ENCODE measurements around the gene FGD4.

The FGD4 gene

DNA sequence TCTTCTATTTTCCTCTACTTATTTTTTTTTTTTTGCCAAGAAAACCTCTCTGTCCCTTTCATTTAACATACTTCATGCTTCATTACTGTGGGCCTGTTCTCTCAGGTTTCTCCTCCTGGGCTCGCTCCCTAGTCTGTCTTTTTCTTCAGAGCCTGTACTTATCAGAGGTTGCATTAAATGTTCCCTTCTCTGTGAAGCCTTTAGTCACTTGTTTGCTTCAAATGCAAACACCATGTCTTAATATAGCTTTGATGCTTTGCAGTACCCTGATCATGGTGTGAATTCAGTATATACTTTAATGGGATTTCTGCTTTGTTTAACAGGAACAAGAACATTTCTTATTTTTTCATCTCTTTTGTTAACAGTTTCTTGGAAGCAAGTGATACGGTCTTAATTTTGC lies 207.1 kb downstream of the FGD4 start:
- DNase-seq (ENCODE audit: low read depth in 2 of 2): no peak

DNA sequence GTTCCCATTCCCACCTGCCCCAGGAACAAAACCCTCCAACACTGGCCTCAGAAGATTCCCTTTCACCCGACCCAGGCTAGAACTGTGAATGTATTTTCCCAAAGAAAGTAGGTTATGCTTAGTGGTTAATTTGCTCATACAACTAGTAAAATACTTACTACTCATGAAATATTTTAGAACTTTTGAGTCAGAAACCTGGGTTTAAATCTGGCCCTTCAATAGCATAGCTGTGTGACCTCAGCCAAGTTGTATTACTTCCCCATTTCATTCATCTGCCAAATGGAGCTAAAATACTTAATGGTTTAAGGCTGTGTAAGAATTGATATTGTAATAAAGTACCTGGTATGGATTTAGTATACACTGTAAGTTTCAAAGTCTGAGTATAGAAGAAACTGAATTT lies 210.6 kb downstream of the FGD4 start:
- no peak for DNase-seq (ENCODE audit: low read depth in 2 of 2)

DNA sequence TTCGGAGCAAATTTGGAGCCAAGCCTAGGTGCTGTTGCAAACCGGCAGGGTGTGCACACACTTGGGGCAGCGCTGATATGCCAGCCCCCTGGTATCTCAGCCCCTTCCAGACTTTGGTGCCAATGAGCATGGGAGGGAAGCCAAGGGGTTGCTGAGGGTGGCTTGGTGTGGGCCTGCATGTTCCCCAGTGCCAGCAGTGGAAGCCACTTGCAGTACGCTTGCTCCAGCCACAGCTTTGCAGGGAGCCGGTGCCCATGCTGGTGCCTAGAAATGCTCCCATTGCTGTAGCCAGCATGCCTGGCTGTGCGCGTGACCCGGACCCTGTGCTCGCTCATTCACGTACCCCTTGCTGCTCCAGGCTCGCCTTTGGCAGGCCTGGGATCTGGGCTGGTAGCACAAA lies 212.6 kb downstream of the FGD4 start:
- no peak for DNase-seq (ENCODE audit: low read depth in 2 of 2)

- no peak for DNase-seq (ENCODE audit: low read depth in 2 of 2)
These were observed 213.6 kb downstream of the FGD4 start for GRCh38 chr12:32612658-32613614.

GRCh38 chr12:32615441-32615840 lies 216.1 kb downstream of the FGD4 start:
- no peak for DNase-seq (ENCODE audit: low read depth in 2 of 2)

DNA sequence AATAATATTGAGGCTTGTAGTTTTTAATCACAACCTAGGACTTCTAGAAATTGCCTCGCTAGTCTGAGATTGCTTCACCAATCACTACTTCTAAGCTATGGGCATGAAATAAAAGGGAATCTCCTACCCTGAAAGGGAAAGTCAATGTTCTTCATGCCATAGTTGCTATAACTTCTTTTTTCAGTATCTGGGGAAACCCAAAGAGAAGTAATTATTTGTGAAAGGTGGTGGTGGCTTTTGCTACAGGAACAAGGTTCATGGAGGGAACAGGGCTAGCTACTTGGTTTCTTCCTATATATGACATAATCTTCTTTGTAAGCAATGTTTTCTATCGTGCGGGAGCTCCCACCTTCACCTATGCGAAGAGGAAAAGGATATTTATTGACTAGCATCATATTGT lies 218.2 kb downstream of the FGD4 start:
- no peak for DNase-seq (ENCODE audit: low read depth in 2 of 2)

- no peak for DNase-seq (ENCODE audit: low read depth in 2 of 2)
These were observed 218.8 kb downstream of the FGD4 start for GRCh38 chr12:32618115-32618514.

- DNase-seq (ENCODE audit: low read depth in 2 of 2): no peak
These were observed 228.6 kb downstream of the FGD4 start for GRCh38 chr12:32627976-32628375.

GRCh38 chr12:32641287-32641901 lies 242.0 kb downstream of the FGD4 start:
- no peak for DNase-seq (ENCODE audit: low read depth in 2 of 2)

DNA sequence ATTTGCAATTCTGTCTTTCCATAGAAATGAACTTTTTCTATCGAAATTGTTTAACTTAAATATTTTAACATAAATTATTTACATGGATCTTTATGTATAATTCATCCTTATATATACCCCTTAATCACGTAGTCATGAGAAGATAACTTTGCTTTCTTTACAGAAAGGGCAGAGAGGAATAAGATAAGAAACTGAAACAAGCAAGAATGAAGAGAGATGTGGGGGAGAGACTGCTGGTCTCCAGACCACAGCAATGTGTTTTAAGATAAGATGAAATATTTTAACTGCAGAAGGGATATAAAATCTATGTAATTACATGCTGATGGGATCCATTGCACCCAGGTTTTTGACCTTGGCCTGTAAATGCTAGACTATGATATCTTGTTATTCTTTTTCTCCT lies 245.1 kb downstream of the FGD4 start:
- no peak for DNase-seq (ENCODE audit: low read depth in 2 of 2)

DNA sequence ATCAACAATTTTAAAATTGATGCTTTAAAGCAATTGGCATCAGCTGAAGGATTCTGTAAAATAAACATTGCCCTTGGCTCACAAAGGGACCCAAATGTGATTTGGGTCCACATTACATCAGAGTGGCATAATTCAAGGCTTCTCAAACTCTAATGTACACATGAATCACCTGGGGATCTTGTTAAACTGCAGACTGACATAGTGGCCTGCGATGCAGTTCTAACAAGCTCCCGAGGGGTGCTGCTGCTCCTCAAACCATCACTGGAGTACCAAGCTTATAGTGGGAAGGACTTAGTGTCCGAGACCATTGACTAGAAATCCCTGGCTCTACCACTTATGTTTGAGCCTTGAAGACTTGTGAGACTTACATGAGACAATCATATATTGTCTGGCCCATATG lies 247.9 kb downstream of the FGD4 start:
- DNase-seq (ENCODE audit: low read depth in 2 of 2): no peak

GRCh38 chr12:32650508-32650907 lies 251.2 kb downstream of the FGD4 start:
- no peak for DNase-seq (ENCODE audit: low read depth in 2 of 2)

- no peak for DNase-seq (ENCODE audit: low read depth in 2 of 2)
These were observed 252.0 kb downstream of the FGD4 start for GRCh38 chr12:32651151-32651955.

- DNase-seq (ENCODE audit: low read depth in 2 of 2): no peak
These were observed 252.5 kb downstream of the FGD4 start for GRCh38 chr12:32651956-32652210.

DNA sequence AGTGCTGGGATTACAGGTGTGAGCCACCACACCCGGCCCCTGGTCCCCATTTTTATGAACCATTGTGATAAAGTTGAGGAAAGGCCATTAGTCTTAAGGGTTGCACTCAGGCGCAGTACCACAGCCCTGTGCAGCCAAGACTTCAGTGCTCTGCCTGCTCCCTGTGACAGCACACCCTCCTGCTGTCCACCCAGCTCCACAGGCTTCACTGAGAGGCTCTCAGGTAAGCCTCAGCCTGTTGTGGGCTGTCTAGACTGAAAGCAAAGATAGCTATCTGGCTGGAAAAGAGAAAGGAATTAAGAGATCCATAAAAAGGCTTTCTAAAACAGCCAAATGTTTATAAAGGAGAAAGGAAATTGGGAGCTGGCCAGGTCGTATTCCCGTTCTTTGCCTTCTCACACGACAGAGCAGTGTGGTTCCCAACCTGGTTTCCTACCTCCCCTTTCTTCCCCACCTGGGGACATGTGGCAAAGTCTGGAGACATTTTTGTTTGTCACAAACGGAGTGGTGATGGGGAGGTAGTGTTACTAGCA lies 260.6 kb downstream of the FGD4 start:
- no peak for DNase-seq (ENCODE audit: low read depth in 2 of 2)

GRCh38 chr12:32661706-32662105 lies 262.3 kb downstream of the FGD4 start:
- DNase-seq (ENCODE audit: low read depth in 2 of 2): no peak

DNA sequence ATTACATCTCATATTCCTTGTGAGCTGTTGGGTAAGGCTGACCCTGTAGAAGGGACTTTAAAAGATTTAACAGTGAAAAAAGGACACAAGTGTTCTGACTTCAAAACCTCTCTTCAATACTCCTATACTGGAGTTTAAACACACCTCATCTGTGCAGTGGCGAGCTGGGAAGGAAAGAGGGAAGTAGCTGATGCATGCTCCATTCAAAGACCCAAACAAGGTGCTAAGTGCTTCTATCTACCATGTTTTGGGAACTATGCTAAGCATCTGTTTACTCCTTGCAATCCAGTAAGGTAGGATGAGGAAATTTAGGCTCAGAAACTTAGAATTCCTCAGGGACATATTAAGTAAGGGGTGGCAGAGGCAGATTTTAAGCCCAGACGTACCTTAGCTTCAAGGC lies 263.3 kb downstream of the FGD4 start:
- DNase-seq (ENCODE audit: low read depth in 2 of 2): no peak

- no peak for DNase-seq (ENCODE audit: low read depth in 2 of 2)
These were observed 266.7 kb downstream of the FGD4 start for GRCh38 chr12:32666018-32666417.

GRCh38 chr12:32669584-32669983 lies 270.2 kb downstream of the FGD4 start:
- no peak for DNase-seq (ENCODE audit: low read depth in 2 of 2)

DNA sequence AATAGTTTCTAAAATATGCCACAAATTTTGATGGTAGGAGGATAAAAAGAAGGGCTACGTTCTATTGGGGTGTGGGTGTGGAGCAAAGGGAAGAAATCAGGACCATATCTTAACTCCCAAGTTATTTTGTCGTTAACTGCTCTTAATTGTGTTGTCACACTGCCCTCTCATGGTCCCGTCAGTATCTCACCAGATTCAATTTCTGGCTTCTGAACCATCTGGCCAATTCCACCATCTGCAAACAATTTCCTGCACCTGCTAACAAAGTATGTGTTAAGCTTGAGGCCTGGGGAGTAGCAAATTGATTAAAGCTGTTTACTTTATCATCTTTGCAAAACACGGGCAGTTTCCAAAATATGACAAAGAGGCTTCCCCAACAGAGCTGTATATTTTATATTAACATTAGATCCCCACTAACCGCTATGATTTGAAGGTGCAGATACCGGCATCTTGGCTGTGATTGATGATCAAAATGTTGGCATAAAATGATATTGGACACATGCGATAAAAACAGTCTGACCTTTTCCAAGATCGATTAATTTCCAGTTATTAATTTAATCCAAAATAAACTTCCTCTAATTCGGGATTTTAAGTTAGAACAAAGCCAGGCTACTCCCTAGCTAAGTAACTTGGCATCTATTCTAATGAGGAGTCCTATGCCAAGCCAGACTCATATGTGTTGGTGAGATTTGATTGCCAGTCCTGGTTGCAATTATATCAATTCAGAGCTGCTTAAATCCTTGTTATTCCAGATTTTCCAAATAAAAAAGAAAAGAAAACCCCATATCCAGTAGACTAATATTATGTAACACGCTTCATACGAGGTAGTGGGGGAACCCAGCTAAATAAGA lies 272.8 kb downstream of the FGD4 start:
- no peak for DNase-seq (ENCODE audit: low read depth in 2 of 2)

DNA sequence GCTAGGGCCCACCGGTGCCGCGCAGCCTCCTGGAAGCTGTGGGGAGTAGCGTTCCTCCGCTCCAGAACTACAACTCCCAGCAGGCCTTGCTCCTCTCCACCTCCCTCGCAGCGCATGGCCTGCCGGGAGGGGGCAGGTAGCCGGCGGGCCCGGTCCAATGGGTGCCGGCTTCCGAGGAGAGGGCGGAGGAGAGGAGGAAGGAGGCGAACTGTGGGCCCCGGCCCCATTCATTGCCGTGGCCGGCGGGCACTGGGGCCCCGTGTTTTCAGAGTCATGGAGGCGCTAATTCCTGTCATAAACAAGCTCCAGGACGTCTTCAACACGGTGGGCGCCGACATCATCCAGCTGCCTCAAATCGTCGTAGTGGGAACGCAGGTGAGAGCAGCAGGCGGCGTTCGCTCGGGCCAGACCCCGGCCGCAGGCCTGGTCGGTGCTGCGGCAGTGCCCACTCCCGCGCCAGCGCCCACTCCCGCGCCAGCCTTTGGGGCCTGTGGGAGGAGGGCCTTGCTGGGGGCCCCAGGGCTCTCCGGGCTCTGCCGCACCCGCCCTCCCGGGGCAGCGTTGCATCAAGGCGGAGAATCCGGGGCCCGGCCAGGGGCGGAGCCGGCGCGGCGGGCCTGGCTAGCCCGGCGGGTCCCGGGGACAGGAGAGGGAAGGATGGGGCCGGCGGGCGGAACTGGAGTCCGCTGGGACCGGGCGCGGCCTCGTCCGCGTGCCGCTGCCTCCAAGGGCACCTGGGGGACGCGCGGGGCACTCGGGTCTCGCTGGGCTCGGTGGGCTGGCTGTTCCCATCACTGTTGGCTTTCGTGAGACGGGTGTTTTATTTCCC lies 279.9 kb downstream of the FGD4 start, which contains the start of gene DNM1L:
TSS of gene DNM1L (plus strand) at position 211 of the 829 bp plus-strand sequence. CDS start at position 274, 63 bp downstream.
- DNase-seq (ENCODE audit: low read depth in 2 of 2): peak; percentile 80 to 82
